ENCODE measurements around the gene CIBAR2.
"Not testable (repeated sequence)": the region's sequence is repeated elsewhere in the genome, so short reads cannot be mapped to it uniquely, and the experiment has no call there.

CIBAR2 gene

GRCh38 chr16:85057212-85057889 lies 54.9 kb downstream of the CIBAR2 start:
- DNase-seq = peak; percentile 18

- peak; percentile 16 for DNase-seq
These were observed 56.0 kb downstream of the CIBAR2 start for GRCh38 chr16:85056211-85056748.

DNA sequence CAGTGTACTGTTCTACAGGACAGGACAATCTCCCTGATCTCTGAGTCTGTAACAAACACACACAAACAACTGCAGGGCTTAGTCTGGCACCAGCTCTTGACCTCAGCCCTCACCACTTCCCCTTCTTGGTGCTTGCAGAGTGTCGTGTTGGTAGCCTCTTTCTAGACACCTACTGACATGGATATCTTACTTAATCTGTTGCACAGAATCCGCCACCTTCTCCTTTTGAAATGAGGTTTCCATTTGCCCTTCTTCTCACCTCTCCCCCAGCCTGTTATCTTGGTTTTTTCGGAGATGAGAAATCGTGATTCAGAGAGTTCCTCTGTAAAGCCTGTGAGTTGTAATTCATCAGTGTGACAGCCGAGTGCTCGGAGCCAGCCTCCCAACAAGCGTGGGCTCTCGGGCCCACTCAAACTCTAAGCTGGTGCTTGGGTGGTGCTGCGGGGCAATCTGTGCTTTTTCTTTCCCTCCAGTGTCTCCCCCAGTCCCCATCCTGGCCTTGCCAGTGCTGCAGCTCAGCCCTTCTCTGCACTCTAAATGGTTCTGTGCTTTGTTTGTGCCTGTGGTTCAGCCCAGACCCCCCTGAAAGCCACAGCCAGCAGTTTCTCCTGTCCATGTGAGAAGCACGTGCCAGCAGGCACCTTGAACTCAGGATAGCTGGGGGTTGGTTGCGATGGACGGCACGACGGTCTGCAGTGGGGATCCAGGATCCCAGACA lies 56.6 kb downstream of the CIBAR2 start:
- DNase-seq = peak; percentile 79

GRCh38 chr16:85054948-85055492 lies 57.3 kb downstream of the CIBAR2 start:
- DNase-seq = no peak

DNA sequence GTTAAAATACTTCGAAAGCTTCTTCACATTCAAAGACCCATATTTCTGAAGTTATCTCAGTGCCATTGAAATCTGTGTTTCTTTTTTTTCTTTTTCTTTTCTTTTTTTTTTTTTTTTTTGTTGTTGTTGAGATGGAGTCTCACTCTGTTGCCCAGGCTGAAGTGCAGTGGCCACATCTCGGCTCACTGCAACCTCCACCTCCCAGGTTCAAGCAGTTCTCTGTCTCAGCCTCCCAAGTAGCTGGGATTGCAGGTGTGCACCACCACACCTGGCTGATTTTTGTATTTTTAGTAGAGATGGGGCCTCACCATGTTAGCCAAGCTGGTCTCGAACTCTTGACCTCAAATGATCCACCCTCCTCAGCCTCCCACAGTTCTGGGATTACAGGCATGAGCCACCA lies 58.0 kb downstream of the CIBAR2 start:
- DNase-seq = not testable (repeated sequence)

GRCh38 chr16:85052536-85052935 lies 59.7 kb downstream of the CIBAR2 start:
- no peak for DNase-seq

DNA sequence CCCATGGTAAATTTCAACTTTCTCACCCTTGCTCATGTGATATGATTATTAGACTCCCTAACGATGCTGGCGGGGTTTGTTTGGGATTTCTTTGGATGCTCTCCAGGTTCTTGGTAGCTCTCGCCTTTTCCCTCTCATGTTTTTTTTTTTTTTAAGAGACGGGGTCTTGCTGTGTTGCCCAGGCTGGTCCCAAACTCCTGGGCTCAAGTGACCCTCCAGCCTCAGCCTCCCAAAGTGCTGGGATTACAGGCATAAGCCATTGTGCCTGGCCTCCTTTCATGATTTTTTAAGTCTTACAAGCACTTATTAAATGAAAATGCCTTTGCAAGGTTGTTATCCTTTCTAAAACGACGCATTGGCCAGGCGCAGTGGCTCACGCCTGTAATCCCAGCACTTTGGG lies 60.6 kb downstream of the CIBAR2 start:
- no peak for DNase-seq

GRCh38 chr16:85051067-85051581 lies 61.1 kb downstream of the CIBAR2 start:
- DNase-seq = no peak

- DNase-seq = no peak
These were observed 62.5 kb downstream of the CIBAR2 start for GRCh38 chr16:85049706-85050305.

GRCh38 chr16:85048921-85049562 lies 63.2 kb downstream of the CIBAR2 start:
- DNase-seq = no peak
